ENCODE measurements around the gene SUSD6. TPM values are rescaled to one million over a fixed set of nuclear protein-coding genes. Genes with fewer than 3 reads are reported as not detected.
"Not testable (repeated sequence)": the region's sequence is repeated elsewhere in the genome, so short reads cannot be mapped to it uniquely, and the experiment has no call there.

The SUSD6 gene
- total RNA-seq, 4 donors from 2014 or later, result 11.9 to 26.3 (median 16.2) TPM

DNA sequence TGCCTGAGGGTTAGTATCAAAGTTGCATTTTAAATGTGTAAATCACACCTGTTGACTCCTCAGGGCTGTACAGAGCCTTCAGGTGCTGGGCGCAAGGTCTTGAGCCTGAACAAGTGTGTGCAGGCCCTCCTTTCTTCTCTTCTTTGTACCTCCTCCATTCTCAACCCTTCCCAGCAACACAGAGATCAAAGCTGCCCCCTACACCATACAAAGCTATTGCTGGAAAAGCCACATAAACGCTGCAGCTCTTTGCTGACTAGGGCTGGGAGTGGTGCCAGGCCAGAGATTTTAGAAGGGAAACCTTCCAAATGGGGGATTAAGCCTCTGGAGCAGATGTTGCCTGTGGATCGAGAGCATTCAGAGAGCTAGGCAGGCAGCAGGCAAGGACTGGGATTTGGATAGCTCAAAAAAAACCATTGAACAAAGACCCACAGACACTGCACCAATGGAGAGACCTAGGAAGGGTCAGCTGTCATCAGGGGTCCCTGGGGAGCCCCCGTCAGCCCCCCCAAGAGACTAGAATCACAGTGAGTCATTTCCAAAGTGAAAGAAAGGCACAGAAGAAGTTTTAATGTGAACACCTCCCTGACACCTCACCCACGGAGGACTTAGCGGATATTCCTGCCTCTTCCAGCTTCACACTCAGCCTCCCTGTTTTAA is 18.2 kb upstream of the SUSD6 start:
- H3K36me3 ChIP-seq, result no peaks in the 10 kb centered on the region
- H3K9me3 ChIP-seq, result no peaks in the 10 kb centered on the region
- in situ Hi-C loops (cut with MboI; ENCODE audit: low sequenced_read_pairs in 4 of 4), result no loop called here
- peak in 1 of 2 donors; percentile 19 for ATAC-seq
- H3K4me3 ChIP-seq, result no peak overlapping the region
- no peak overlapping the region for H3K27ac ChIP-seq
- no peaks in the 10 kb centered on the region for H3K4me1 ChIP-seq
- no peaks in the 10 kb centered on the region for H3K27me3 ChIP-seq
- intact Hi-C loops (cut with DNase I; ENCODE audit: low total_unique reads), result no loop called here
- TF ChIP-seq, protein P1, sequence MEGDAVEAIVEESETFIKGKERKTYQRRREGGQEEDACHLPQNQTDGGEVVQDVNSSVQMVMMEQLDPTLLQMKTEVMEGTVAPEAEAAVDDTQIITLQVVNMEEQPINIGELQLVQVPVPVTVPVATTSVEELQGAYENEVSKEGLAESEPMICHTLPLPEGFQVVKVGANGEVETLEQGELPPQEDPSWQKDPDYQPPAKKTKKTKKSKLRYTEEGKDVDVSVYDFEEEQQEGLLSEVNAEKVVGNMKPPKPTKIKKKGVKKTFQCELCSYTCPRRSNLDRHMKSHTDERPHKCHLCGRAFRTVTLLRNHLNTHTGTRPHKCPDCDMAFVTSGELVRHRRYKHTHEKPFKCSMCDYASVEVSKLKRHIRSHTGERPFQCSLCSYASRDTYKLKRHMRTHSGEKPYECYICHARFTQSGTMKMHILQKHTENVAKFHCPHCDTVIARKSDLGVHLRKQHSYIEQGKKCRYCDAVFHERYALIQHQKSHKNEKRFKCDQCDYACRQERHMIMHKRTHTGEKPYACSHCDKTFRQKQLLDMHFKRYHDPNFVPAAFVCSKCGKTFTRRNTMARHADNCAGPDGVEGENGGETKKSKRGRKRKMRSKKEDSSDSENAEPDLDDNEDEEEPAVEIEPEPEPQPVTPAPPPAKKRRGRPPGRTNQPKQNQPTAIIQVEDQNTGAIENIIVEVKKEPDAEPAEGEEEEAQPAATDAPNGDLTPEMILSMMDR (IDR thresholded peaks at IDR 0.05 in 4 of 5, conservative IDR thresholded peaks at IDR 0.05 in 1 of 5), result no peak
- TF ChIP-seq POLR2A (IDR thresholded peaks at IDR 0.05), result no peak
- no peak for DNase-seq

DNA sequence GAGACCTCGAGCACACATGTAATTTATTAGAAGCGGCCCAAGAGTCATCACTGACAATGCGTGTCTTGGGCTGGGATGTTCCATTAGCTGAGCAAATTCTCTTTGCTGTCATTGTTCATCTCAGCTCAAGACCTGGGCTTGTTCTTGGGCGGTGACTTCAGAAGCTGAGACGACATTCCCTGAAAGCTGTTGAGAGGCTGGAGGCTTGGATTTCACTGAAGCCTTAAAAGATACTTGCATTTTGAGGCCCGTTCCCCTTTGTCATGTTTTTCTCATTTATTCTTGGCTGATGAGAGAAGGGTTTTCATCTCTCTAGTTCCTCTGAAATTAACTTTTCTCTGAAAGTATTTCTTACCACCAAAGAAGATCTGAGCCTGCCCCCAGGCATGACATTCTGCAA is 16.6 kb upstream of the SUSD6 start:
- DNase-seq, result no peak
- H3K27me3 ChIP-seq, result no peaks in the 10 kb centered on the region
- no peak for ATAC-seq
- H3K27ac ChIP-seq, result no peak overlapping the region
- H3K9me3 ChIP-seq, result no peaks in the 10 kb centered on the region
- intact Hi-C loops (cut with DNase I; ENCODE audit: low total_unique reads) (no loop called here), in situ Hi-C loops (cut with MboI; ENCODE audit: low sequenced_read_pairs in 4 of 4) (no loop called here)
- H3K4me1 ChIP-seq, result no peaks in the 10 kb centered on the region
- no peaks in the 10 kb centered on the region for H3K36me3 ChIP-seq
- TF ChIP-seq, protein P1 (IDR thresholded peaks at IDR 0.05 in 4 of 5, conservative IDR thresholded peaks at IDR 0.05 in 1 of 5), result no peak
- no peak for TF ChIP-seq POLR2A (IDR thresholded peaks at IDR 0.05)
- no peak overlapping the region for H3K4me3 ChIP-seq

DNA sequence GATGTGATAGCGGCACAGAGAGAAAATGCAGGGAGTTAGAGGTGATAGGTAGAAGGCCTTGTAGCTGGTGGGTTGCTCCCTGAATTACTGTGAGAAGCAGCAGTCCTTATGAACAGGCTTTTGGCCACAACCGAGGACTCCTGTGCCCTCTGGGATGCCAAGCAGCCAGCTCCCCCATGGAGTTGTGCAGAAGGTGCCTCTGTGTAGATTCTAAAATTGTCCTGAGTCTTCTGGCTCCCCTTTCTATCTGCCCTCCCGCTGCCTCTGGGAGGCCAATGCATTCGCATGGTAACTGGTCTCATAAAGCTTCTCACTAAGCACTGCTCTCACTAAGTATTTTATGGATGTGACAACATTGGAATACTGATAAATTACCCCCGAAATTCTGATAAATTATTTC is 16.1 kb upstream of the SUSD6 start:
- in situ Hi-C loops (cut with MboI; ENCODE audit: low sequenced_read_pairs in 4 of 4) (no loop called here), intact Hi-C loops (cut with DNase I; ENCODE audit: low total_unique reads) (no loop called here)
- Histone ChIP-seq H3K4me1 (no peaks in the 10 kb centered on the region), H3K4me3 (no peak overlapping the region), H3K36me3 (no peaks in the 10 kb centered on the region), H3K27me3 (no peaks in the 10 kb centered on the region), H3K27ac (no peak overlapping the region), H3K9me3 (no peaks in the 10 kb centered on the region)
- ATAC-seq (no peak), DNase-seq (no peak)
- TF ChIP-seq, protein P1 (IDR thresholded peaks at IDR 0.05 in 4 of 5, conservative IDR thresholded peaks at IDR 0.05 in 1 of 5), result no peak
- TF ChIP-seq POLR2A (IDR thresholded peaks at IDR 0.05), result no peak

DNA sequence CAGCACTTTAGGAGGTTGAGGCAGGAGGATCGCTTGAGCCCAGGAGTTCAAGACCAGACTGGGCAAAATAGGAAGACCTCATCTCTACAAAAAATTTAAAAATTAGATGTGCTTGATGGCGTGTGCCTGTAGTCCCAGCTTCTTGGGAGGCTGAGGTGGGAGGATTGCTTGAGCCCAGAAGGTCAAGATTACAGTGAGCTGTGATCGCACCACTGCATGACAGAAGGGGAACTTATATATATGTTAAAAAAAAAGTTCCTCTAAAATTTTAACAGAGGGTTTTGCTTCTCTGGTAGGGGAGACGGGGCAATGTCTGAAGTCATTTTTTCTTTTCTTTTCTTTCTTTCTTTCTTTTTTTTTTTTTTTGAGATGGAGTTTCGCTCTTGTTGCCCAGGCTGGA is 12.0 kb upstream of the SUSD6 start:
- H3K4me1 ChIP-seq; ATAC-seq; DNase-seq; H3K36me3 ChIP-seq; intact Hi-C loops (cut with DNase I; ENCODE audit: low total_unique reads); H3K27ac ChIP-seq; H3K27me3 ChIP-seq; H3K9me3 ChIP-seq; H3K4me3 ChIP-seq; in situ Hi-C loops (cut with MboI; ENCODE audit: low sequenced_read_pairs in 4 of 4): not testable (repeated sequence)

DNA sequence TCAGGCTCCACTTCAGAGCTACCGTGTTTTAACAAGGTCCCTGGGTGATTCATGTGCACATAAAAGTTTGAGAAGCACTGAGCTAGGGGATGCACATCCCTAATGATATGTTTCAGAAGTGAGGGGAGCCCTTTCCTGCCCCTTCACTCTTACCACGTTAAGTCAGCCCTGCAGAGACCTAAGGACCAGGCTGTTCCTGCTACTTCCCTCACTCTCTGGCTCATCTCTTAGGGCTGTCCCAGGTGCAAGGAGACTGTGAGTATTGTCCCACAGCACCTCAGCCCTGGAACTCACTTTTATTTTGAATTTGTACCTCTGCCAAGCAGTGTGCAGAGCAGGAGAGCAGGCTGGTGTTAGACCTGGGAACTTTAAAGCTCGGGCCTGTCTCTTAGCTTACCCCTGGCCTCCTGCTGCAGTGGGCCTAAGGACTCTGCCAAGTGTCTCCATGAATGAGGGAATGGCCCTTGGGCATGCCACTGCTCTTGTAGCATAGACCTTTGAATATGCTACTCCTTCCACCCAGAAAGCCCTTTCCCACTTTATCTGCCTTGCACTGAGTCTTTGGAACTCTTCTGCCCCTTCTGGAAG is 11.0 kb upstream of the SUSD6 start:
- no peaks in the 10 kb centered on the region for H3K36me3 ChIP-seq
- no peak for DNase-seq
- intact Hi-C loops (cut with DNase I; ENCODE audit: low total_unique reads), result no loop called here

More for the DNA sequence above, 11.0 kb upstream of the SUSD6 start:
- H3K9me3 ChIP-seq, result no peaks in the 10 kb centered on the region
- H3K4me1 ChIP-seq, result no peaks in the 10 kb centered on the region
- TF ChIP-seq, protein P1 (IDR thresholded peaks at IDR 0.05 in 4 of 5, conservative IDR thresholded peaks at IDR 0.05 in 1 of 5), result no peak
- no peak overlapping the region for H3K27ac ChIP-seq
- no peaks in the 10 kb centered on the region for H3K27me3 ChIP-seq
- no peak overlapping the region for H3K4me3 ChIP-seq
- no peak for ATAC-seq
- in situ Hi-C loops (cut with MboI; ENCODE audit: low sequenced_read_pairs in 4 of 4), result loop anchor here in 1 of 4 donors (10.0 kb wide), 1 partner anchor 124 kb away; no protein-coding TSS in a partner anchor
